ENCODE measurements around the gene ARL15.

GRCh38 chr5:53873235-53873634 is 437.1 kb downstream of the ARL15 start:
- TF ChIP-seq CTCF (IDR thresholded peaks at IDR 0.05; ENCODE audit: borderline replicate concordance, extremely low read depth, low read length, poor library complexity, severe bottlenecking): no peak
- TF ChIP-seq EZH2 (IDR thresholded peaks at IDR 0.05; ENCODE audit: borderline replicate concordance, low read depth, low read length, severe bottlenecking): no peak
